ENCODE measurements around the gene FNDC3B.

GRCh38 chr3:172102123-172102882, 62.9 kb downstream of the FNDC3B start:
- TF ChIP-seq, protein P1, sequence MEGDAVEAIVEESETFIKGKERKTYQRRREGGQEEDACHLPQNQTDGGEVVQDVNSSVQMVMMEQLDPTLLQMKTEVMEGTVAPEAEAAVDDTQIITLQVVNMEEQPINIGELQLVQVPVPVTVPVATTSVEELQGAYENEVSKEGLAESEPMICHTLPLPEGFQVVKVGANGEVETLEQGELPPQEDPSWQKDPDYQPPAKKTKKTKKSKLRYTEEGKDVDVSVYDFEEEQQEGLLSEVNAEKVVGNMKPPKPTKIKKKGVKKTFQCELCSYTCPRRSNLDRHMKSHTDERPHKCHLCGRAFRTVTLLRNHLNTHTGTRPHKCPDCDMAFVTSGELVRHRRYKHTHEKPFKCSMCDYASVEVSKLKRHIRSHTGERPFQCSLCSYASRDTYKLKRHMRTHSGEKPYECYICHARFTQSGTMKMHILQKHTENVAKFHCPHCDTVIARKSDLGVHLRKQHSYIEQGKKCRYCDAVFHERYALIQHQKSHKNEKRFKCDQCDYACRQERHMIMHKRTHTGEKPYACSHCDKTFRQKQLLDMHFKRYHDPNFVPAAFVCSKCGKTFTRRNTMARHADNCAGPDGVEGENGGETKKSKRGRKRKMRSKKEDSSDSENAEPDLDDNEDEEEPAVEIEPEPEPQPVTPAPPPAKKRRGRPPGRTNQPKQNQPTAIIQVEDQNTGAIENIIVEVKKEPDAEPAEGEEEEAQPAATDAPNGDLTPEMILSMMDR (IDR thresholded peaks at IDR 0.05): no peak
- TF ChIP-seq POLR2A (IDR thresholded peaks at IDR 0.05): no peak

Data from testis (tissue), 2 donors.